T-cell (primary cell): Measurements from ENCODE around the gene HDAC8. TPM values are rescaled to one million over a fixed set of nuclear protein-coding genes. Genes with fewer than 3 reads are reported as not detected.

ENCODE experiments used
- ATAC-seq, 4 experiments: fragments of 200-7000 bp in 3 of 4; fragments of 150-1000 bp in 1 of 4; cut with Tn5 transposase; replicated peaks in 1 of 4; 1 replicate in 3 of 4; 2 replicates in 1 of 4; pipeline ENCODE4 v1.10.0; 2021; ENCODE audit warnings: moderate library complexity in 3 of 4, mild to moderate bottlenecking in 2 of 4, moderate number of reproducible peaks in 1 of 4
- CTCF ChIA-PET, 2 donors: fragments of 300-600 bp; sonication (Branson Sonifier 250); formaldehyde crosslinking; loops; one replicate each; lab custom pipeline; 2022; ENCODE audit warnings: antibody characterized with exemption in 2 of 2; lab: Charles Lee
- POLR2A ChIA-PET, 2 donors: fragments of 300-600 bp; sonication (Branson Sonifier 250); formaldehyde crosslinking; loops; one replicate each; lab custom pipeline; 2022; ENCODE audit warnings: antibody characterized with exemption in 2 of 2; lab: Charles Lee
- DNase-seq, 35 experiments: peaks; one replicate each; pipeline versions ENCODE4 v3.0.0 to v3.0.0-alpha.2; 2013 to 2023
- H3K27ac ChIP-seq: one replicate; pipeline ENCODE4 v1.5.1; 2013; ENCODE audit warnings: low read length
- H3K27me3 ChIP-seq, 2 experiments: replicated peaks in 1 of 2; 1 replicate in 1 of 2; 2 replicates in 1 of 2; pipeline versions ENCODE4 v1.6.1 to v1.7.0; 2013; ENCODE audit warnings: low read length in 1 of 2, mixed read lengths in 1 of 2; ENCODE audit not compliant: control insufficient read depth in 2 of 2, insufficient read depth in 2 of 2; ENCODE audit errors: extremely low read depth in 1 of 2
- H3K36me3 ChIP-seq, 2 donors: 1 replicate in 1 of 2; 2 replicates in 1 of 2; pipeline versions ENCODE4 v1.6.1 to v1.7.0; 2013; ENCODE audit warnings: low read length in 1 of 2; ENCODE audit not compliant: control insufficient read depth in 2 of 2, insufficient read depth in 1 of 2; ENCODE audit errors: extremely low read depth in 1 of 2
- H3K4me1 ChIP-seq, 2 experiments: 1 replicate in 1 of 2; 2 replicates in 1 of 2; pipeline versions ENCODE4 v1.6.1 to v1.7.0; 2013; ENCODE audit warnings: low read length in 2 of 2, mixed read lengths in 1 of 2; ENCODE audit not compliant: insufficient read depth in 2 of 2, control insufficient read depth in 1 of 2; ENCODE audit errors: extremely low read depth in 1 of 2
- H3K4me3 ChIP-seq, 2 donors: 1 replicate in 1 of 2; 2 replicates in 1 of 2; pipeline versions ENCODE4 v1.5.1 to v1.7.0; 2013; ENCODE audit warnings: mild to moderate bottlenecking in 2 of 2, low read length in 1 of 2, moderate library complexity in 1 of 2; ENCODE audit not compliant: control insufficient read depth in 1 of 2; ENCODE audit errors: extremely low read depth in 1 of 2
- H3K9me3 ChIP-seq: 2 replicates; pipeline ENCODE4 v1.7.0; 2013
- H3K27ac Mint-ChIP-seq, 2 donors: one replicate each; pipeline ENCODE4 v1.8.0; 2020 to 2021; ENCODE audit warnings: mild to moderate bottlenecking in 2 of 2, mixed read lengths in 2 of 2
- H3K27me3 Mint-ChIP-seq, 2 donors: one replicate each; pipeline ENCODE4 v1.8.0; 2021 to 2022; ENCODE audit warnings: mixed read lengths in 2 of 2
- H3K36me3 Mint-ChIP-seq: one replicate; pipeline ENCODE4 v1.8.0; 2021; ENCODE audit warnings: mixed read lengths
- H3K4me1 Mint-ChIP-seq, 3 donors: one replicate each; pipeline ENCODE4 v1.8.0; 2020 to 2022; ENCODE audit warnings: mixed read lengths in 3 of 3, mild to moderate bottlenecking in 1 of 3
- H3K4me3 Mint-ChIP-seq, 3 donors: one replicate each; pipeline ENCODE4 v1.8.0; 2020 to 2022; ENCODE audit warnings: mild to moderate bottlenecking in 3 of 3, mixed read lengths in 3 of 3, moderate library complexity in 3 of 3
- H3K9me3 Mint-ChIP-seq, 3 donors: one replicate each; pipeline ENCODE4 v1.8.0; 2020 to 2022; ENCODE audit warnings: mixed read lengths in 3 of 3
- WGBS: methylation state at CpG from one replicate; pipeline ENCODE4 v1.1.5; 2013; ENCODE audit warnings: missing lambda C conversion rate; ENCODE audit not compliant: insufficient coverage; 5-methylcytosine and 5-hydroxymethylcytosine counted together
- total RNA-seq, 35 experiments: library from RNA in 6 of 35; stranded (reverse) in 6 of 35; fragments of 120-200 nt in 1 of 35; gene quantifications; one replicate each; pipeline versions ENCODE4 v1.2.1 to v1.2.4 and lab custom pipeline; 2013 to 2026

Gene HDAC8
- total RNA-seq, 5 donors from 2014 or later (not counting 1 experiment from before 2014, with no cell fraction given): 15.7 to 19.1 (median 16.9) TPM

- no peaks in the 10 kb centered on the region for H3K9me3 ChIP-seq
- no CpG with 5 or more reads among the region's 1 CpG for WGBS
- no peaks in the 10 kb centered on the region for H3K36me3 ChIP-seq
- H3K4me3 ChIP-seq: no peak overlapping the region
- ATAC-seq (no peak), DNase-seq (no peak)
- Mint-ChIP-seq H3K27ac (no peak overlapping the region), H3K27me3 (no peaks in the 10 kb centered on the region), H3K36me3 (peaks cover 12% of the 10 kb centered on the region), H3K4me3 (no peak overlapping the region), H3K4me1 (no peaks in the 10 kb centered on the region), H3K9me3 (no peaks in the 10 kb centered on the region)
- H3K27me3 ChIP-seq: no peaks in the 10 kb centered on the region
- no peaks in the 10 kb centered on the region for H3K4me1 ChIP-seq
- ChIA-PET POLR2A (no interaction called here), CTCF (no interaction called here)
- H3K27ac ChIP-seq: no peak overlapping the region
These were observed 177.4 kb downstream of the HDAC8 start for GRCh38 chrX:72395237-72395636.

DNA sequence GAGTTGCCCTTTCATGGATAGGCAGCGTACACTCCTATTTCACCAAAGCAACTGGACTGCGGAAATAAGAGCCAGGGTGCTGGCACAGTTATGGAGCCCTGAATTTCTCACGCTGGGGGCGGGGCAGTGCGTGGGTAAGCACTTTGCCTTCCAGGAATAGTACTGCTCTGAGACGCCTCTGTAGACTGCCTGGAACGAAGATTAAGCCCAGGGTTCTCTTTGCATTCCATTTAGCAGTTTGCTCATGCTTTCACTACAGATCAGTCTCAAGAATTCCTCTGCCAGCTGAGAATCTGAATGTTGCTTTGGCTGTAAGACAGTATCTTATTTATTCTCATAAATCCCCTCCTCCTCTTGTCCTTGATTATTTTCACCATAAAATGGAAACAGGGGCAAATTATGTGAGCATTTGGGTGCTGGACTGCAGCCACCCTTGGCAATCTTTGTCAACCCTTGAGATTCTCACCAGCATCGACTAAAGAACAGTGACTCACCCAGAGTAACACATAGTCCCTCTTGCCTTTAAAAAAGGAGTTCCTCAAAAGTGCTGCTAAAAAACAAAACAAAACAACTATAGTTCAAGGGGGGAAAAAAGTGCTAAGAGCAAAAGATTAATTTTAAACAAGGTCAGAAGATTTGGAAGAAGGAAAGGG, 178.0 kb downstream of the HDAC8 start:
- POLR2A ChIA-PET: no interaction called here
- H3K4me3 Mint-ChIP-seq: no peak overlapping the region

GRCh38 chrX:72393836-72394517, 178.7 kb downstream of the HDAC8 start:
- no peak for ATAC-seq
- no peak for DNase-seq
- no peak overlapping the region for H3K4me3 Mint-ChIP-seq
- CTCF ChIA-PET: no interaction called here
- H3K4me1 Mint-ChIP-seq: no peaks in the 10 kb centered on the region
- POLR2A ChIA-PET: no interaction called here
- no peaks in the 10 kb centered on the region for H3K9me3 Mint-ChIP-seq
- WGBS: no CpG with 5 or more reads among the region's 8 CpGs
- Histone ChIP-seq H3K27me3 (no peaks in the 10 kb centered on the region), H3K4me1 (no peaks in the 10 kb centered on the region), H3K36me3 (no peaks in the 10 kb centered on the region), H3K4me3 (no peak overlapping the region), H3K27ac (no peak overlapping the region), H3K9me3 (no peaks in the 10 kb centered on the region)
- peaks cover 7% of the 10 kb centered on the region for H3K36me3 Mint-ChIP-seq
- H3K27me3 Mint-ChIP-seq: no peaks in the 10 kb centered on the region
- H3K27ac Mint-ChIP-seq: no peak overlapping the region

More for the DNA sequence above, 178.0 kb downstream of the HDAC8 start:
- H3K36me3 Mint-ChIP-seq: peaks cover 7% of the 10 kb centered on the region
- Histone ChIP-seq H3K36me3 (no peaks in the 10 kb centered on the region), H3K4me3 (no peak overlapping the region), H3K9me3 (no peaks in the 10 kb centered on the region), H3K4me1 (no peaks in the 10 kb centered on the region), H3K27me3 (no peaks in the 10 kb centered on the region), H3K27ac (no peak overlapping the region)
- no peaks in the 10 kb centered on the region for H3K9me3 Mint-ChIP-seq
- DNase-seq: no peak
- H3K4me1 Mint-ChIP-seq: no peaks in the 10 kb centered on the region
- no peak for ATAC-seq
- no peaks in the 10 kb centered on the region for H3K27me3 Mint-ChIP-seq
- H3K27ac Mint-ChIP-seq: no peak overlapping the region
- CTCF ChIA-PET: no interaction called here
- WGBS: no CpG with 5 or more reads among the region's 8 CpGs

GRCh38 chrX:72392816-72393800, 179.5 kb downstream of the HDAC8 start:
- POLR2A ChIA-PET: no interaction called here
- H3K36me3 Mint-ChIP-seq: peaks cover 6% of the 10 kb centered on the region
- H3K9me3 ChIP-seq: no peaks in the 10 kb centered on the region
- WGBS: 100% methylated on average over 1 of the region's 11 CpGs
- no peak overlapping the region for H3K4me3 Mint-ChIP-seq
- no peak overlapping the region for H3K27ac Mint-ChIP-seq
- no peaks in the 10 kb centered on the region for H3K27me3 ChIP-seq
- H3K4me1 Mint-ChIP-seq: no peaks in the 10 kb centered on the region
- no peak for ATAC-seq
- H3K4me1 ChIP-seq: no peaks in the 10 kb centered on the region
- CTCF ChIA-PET: no interaction called here
- no peaks in the 10 kb centered on the region for H3K27me3 Mint-ChIP-seq
- no peak for DNase-seq
- H3K36me3 ChIP-seq: no peaks in the 10 kb centered on the region
- no peaks in the 10 kb centered on the region for H3K9me3 Mint-ChIP-seq
- no peak overlapping the region for H3K4me3 ChIP-seq
- no peak overlapping the region for H3K27ac ChIP-seq

- ATAC-seq: no peak
- Mint-ChIP-seq H3K36me3 (no peaks in the 10 kb centered on the region), H3K27ac (no peak overlapping the region), H3K9me3 (no peaks in the 10 kb centered on the region), H3K4me1 (no peaks in the 10 kb centered on the region), H3K4me3 (no peak overlapping the region), H3K27me3 (peaks cover 0 to 5% of the 10 kb centered on the region in 2 donors)
- no peak overlapping the region for H3K4me3 ChIP-seq
- no peaks in the 10 kb centered on the region for H3K36me3 ChIP-seq
- CTCF ChIA-PET: no interaction called here
- no peak overlapping the region for H3K27ac ChIP-seq
- DNase-seq: no peak
- POLR2A ChIA-PET: no interaction called here
- no peaks in the 10 kb centered on the region for H3K4me1 ChIP-seq
- no peaks in the 10 kb centered on the region for H3K27me3 ChIP-seq
- H3K9me3 ChIP-seq: no peaks in the 10 kb centered on the region
These were observed 180.6 kb downstream of the HDAC8 start for GRCh38 chrX:72392042-72392441.

DNA sequence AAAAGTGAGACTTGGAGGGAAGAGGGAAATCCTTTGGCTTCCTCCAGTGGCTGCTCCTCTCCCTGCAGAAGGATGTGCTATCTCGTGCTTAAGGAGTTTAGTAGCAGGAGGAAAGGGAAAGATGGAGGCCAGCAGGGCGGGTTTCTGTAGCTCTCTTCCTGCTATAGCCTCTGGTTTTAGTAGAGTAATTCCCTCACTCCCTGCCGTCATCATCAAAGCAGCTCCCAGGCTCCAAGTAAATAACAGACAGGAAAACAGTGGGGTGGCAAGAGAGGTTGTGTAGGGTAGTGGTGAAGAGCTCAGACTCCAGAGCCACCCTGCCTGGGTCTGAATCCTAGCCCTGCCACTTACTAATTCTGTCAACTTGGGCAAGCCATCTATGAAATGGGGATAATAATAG, 185.4 kb downstream of the HDAC8 start:
- peaks cover 5% of the 10 kb centered on the region for H3K36me3 Mint-ChIP-seq
- no peak overlapping the region for H3K4me3 Mint-ChIP-seq
- H3K27ac ChIP-seq: no peak overlapping the region
- H3K9me3 Mint-ChIP-seq: no peaks in the 10 kb centered on the region
- ATAC-seq (no peak), DNase-seq (no peak)
- no CpG with 5 or more reads among the region's 3 CpGs for WGBS
- no peak overlapping the region for H3K4me3 ChIP-seq
- ChIA-PET CTCF (no interaction called here), POLR2A (interaction anchor here in 1 of 2 donors (0.5 kb wide), 1 partner anchor 13 kb away, joined by 3 read pairs; no protein-coding TSS in a partner anchor)
- H3K27ac Mint-ChIP-seq: no peak overlapping the region
- H3K4me1 ChIP-seq: no peaks in the 10 kb centered on the region
- H3K27me3 ChIP-seq: no peaks in the 10 kb centered on the region
- no peaks in the 10 kb centered on the region for H3K4me1 Mint-ChIP-seq
- H3K9me3 ChIP-seq: no peaks in the 10 kb centered on the region
- peaks cover 0 to 10% of the 10 kb centered on the region in 2 donors for H3K27me3 Mint-ChIP-seq
- no peaks in the 10 kb centered on the region for H3K36me3 ChIP-seq
